Measurements from ENCODE around the gene KRTAP24-1.

KRTAP24-1 gene, protein sequence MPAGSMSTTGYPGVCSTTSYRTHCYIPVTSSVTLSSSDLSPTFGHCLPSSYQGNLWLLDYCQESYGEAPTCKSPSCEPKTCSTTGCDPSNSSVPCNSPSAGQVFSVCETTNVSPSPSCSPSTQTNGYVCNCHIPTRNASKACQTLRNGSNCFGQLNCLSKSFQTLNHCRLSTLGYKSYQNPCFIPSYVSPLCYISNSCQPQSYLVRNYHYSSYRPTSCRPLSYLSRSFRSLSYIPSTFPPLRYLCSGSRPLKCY

DNA sequence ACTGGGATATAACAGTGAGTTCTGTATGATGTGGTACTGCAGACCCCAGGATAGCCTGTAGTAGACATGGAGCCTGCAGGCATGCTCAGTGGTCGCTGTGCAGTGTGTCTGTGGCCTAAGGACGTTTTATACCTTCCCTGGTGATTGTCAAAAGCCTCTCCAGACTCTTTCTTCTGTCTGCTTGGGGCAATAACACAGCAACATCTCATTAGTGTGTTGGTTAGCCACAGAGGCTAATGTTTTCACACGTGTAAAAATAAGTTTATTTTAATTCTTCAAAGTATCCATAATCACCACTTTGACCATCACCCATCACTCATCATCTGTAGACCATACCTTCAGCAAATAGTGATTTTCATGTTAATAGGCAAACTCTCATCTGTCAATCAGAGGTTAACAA is at the start of gene KRTAP24-1:
Gene KRTAP24-1, minus strand, starts transcription at position 101 of the 400 bp plus-strand sequence. Its CDS starts 18 bp downstream, at position 83.
- DNase-seq (ENCODE audit: low spot score): no peak

DNA sequence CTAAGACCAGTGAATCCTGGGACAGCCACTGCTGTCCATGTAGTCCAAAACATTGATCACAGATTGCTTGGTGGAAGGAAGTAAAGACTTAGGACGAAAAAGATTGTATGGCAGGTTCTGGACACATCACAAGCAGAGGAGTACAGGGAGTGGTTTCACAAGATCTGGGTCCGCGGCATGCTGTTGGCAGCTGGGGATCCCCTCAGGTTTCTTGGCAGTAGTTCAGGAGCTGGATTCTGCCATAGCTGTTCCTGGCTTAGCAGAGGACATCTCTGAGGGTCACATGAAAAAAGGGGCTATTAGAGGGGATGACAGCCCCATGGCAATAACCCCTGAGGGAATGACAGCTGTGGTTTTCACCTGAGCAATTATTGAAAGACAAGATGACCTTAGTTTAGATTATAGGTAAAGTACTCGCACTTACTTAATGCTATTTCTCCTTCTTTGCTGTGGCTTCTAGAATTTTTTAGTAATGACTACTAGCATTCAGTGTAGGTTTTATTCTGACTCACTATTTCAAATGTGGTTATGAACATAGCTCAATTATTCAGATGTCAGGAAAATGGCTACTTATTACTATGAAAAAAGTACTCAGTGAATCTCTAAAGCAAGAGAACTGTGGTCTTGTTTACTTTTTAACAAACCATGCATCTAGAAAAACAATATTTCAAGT is 46.6 kb upstream of the KRTAP24-1 start:
- DNase-seq (ENCODE audit: low spot score): no peak

DNA sequence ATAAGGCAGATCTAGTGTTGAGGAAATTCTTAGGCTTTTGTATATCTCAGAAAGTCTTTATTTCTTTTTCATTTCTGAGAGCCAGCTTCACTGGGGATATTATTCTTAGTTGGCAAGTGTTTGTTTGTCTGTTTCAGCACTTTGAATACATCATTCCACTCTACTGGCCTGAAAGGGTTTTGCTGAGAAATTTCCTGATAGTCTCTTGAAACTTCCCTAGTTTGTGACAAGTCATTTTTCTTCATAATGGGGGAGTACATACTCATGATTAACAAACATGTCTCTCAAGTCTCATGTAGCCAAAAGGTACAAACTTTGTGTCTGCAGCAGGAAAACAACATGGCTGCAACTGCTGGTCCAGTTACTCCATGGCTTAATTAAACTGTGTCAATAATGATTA is 43.6 kb upstream of the KRTAP24-1 start:
- DNase-seq (ENCODE audit: low spot score): no peak

DNA sequence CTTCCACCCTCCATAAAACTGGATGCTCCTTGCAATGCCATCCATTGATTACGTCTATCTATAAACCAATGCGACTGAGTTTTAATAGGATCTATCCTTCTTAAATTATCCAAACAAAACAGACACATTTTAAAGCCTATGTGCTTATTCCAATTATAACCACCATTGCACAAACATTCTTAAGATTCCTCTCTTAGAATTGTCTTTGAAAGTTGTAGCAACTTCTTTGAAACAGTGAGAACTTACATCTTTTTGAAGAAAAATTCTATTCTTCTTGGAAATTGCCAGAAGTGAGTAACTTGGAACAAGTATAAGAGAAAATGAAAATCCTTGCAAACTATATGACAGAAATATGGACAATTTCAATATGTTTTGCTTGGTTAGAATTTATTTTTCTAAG is 37.5 kb upstream of the KRTAP24-1 start, which contains the start of gene KRTAP26-1:
Gene KRTAP26-1, minus strand, starts transcription at position 101 of the 400 bp plus-strand sequence. CDS start 280 bp downstream, outside the sequence.
- DNase-seq (ENCODE audit: low spot score): no peak

DNA sequence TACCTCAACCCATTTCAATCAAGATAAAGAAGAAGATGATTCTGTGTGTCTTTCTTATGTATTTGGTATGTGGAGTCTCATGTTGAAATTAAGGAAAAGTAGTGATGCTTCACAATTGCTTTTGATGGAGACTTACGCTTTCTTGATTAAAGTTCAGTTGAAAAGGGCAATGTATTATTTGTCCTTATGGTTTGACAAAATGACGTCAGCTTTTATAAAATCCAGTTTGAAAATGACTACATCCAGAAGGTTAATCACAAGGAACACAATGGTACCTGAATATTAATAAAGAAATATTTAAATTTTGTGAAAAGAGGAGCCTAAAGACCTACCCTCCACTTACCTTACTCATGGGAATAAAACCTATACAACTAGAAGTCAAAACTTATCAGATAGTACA is 33.0 kb upstream of the KRTAP24-1 start:
- no peak for DNase-seq (ENCODE audit: low spot score)

DNA sequence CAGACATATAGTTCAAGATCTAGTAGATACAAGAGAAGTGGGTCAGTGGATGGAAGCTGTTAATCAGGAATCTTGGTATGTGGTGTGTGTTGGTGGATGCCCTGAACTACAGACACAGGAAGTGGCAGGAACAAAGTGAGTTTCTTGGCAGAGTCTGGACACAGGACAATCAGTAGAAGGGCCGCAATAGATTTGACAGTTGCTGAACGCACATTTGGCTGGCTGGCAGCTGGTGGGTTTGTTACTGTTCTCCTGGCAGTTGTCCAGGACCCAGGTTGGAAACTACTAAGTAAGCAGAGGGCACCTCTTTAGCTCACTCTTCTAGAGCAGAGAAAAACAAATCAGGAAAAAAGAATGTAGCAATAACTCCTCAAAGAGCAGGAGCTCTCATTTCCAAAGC is 24.1 kb upstream of the KRTAP24-1 start:
- DNase-seq (ENCODE audit: low spot score): no peak

DNA sequence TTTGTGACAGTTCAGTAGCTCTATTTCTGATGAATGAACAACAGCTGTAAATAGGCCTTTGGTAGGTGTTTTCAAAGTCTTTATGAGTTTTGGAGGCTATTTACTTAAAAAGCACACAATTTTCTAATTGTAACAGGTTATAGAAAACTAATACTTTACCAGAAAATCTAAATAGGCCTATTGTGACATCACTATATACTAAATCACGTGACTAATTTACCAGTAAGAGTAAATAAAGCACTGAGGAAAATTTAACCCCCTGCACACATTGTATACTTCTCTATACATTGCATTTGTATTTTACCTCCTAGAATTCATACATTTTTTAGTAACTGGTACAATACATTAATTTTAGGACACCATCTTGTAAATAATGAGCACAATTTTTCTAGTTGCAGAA is 22.4 kb upstream of the KRTAP24-1 start:
- DNase-seq (ENCODE audit: low spot score): no peak

DNA sequence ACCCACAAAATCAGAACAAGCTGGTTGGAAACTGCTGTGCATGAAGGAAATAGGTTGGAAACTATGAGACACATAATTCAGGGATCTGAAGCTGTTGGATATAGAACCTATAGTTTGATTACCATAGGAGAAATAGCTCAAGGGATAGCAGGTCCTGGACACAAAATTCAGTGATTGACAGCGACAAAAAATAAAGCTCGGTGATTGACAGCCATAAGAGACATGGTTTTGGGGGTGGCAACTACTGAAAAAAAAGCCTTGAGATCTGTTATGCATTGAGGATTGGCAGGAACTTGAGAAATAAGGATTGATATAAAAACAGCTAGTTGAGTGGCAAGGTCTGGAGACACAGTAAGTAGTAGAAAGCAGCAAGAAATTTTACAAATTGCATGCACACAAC is 6.5 kb upstream of the KRTAP24-1 start, which contains the start of gene KRTAP25-1:
Gene KRTAP25-1, minus strand, starts transcription at position 300 of the 400 bp plus-strand sequence. Its CDS starts 24 bp downstream, at position 276.
- DNase-seq (ENCODE audit: low spot score): no peak

DNA sequence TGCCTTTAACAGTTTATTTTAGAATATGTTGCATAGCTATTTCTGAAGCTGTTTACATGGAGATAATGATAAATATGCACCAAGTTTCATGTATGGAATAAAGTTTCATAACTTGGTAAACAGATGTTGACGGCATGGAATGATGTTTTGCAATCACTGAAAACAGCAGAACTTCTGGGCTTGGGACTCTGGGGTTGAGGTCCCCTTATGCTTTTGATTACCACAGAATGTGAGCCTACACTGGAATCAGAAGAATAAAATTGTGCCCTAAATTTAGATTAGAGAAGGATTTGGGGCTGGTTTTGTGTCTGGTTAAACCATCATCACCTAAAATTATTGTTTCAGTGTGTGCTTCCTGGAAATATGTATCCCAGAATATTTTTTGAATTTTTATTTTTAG is 11.1 kb downstream of the KRTAP24-1 start:
- DNase-seq (ENCODE audit: low spot score): no peak

DNA sequence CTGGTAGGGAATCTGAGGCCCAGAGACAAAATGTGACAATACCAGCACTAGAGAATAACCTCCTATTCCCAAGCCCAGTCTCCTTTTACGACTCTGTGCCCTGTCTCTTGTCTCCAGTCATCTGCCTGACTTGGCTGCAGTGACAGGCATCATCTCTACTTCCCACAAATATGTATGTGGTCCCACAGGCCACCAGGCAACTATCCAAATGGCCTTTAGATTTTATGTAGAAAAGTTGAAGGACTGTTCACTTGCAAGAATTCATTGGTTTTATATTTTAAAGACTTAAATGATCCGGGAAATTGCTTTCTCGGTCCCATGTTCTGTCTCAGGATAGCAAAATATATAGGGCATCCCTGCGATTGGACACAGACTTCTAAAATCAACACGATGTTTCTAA is 11.6 kb downstream of the KRTAP24-1 start:
- no peak for DNase-seq (ENCODE audit: low spot score)

DNA sequence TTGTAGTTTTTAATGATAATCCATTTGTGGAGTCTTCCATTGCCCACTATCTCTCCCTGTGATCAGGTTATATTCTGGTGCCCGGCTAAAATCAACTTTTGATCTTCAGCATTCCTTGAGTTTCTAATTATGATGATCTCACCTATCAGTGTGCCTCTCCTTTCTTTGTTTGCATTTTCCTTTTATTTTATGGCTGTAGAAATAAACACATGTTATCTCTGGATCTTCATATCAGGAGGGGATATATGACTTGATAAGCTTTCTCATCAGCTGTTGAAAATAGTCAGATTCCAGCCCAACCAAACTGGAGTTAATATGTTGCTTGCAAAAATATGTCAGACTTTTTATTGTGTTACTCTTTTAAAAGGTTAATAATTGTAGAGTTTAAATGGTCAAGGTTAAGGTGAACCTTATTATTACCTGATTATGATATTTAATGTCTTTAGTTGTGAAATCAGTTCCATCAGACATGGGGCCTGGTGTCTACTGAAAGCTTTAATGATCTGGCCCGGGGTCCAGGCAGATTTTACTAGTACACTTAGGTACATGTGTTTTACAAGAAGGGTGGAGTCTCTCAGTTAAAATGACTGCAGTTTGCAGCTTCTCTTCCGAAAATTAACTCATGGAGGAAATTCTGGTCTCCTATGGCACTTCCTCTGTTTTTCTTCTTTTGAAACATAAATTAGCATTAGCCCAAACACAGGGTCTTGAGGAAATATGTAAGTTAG is 12.8 kb downstream of the KRTAP24-1 start:
- no peak for DNase-seq (ENCODE audit: low spot score)

DNA sequence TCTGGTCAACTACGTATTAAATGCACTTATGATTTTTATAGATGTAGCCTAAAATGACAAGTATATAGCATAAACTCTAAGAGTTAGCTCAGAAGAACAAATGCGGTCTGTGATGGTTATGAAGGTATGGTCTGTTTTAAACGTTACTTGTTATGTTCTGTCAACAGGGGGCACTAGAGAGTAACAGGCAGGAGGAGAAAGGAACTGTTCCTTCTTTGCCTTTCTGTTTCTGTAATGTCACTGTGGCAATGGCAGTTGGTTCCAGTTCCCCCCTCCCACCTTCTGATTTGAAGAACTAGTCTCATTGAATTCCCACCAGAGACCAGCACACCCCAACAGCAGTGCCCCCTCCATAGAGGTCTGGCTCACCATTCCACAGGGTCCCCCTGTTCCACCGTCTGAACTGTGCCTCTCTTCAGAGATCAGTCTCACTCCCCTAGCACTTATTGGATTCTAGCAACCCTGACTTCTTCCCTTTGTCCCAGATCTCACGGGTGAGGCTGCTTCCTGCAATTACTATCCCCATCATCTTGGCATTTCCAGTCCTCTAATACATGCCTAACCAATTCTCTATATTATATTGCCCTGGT is 14.0 kb downstream of the KRTAP24-1 start:
- no peak for DNase-seq (ENCODE audit: low spot score)

DNA sequence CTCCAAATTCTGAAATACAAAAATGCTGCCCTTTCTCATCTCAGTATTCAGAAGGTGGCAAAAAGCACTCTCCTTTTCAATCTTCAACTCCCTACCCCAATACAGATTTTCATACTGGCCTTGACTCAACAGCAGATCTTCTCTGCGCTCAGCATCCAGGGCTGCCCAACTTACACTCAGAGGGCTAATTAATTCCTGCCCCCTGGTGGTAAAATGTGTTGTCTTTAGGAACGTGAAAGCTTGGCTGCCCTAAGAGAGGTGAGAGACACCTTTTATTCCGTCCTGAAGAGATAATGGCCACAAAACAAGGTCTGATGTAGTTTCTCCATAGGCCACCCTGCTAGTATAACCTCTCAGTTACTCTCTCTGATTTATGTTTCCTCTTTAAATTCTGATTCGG is 25.0 kb downstream of the KRTAP24-1 start:
- DNase-seq (ENCODE audit: low spot score): peak; percentile 8

DNA sequence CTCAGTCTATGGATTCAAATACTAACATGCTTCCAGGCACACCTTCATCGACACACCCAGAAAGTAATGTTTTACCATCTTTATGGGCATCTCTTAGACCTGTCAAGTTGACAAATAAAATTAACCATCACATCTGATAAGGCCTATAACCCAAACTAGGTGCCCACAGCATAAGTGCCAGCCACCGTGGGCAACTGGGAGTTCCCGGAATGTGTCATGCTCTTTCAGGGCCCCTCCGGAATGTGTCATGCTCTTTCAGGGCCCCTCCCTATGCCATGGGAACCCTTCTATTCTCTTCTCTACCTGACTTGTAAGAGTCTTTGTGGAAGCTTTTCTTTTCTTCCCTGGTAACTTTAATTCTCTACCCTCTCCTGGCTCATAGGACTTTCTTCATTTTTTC is 26.6 kb downstream of the KRTAP24-1 start:
- no peak for DNase-seq (ENCODE audit: low spot score)

DNA sequence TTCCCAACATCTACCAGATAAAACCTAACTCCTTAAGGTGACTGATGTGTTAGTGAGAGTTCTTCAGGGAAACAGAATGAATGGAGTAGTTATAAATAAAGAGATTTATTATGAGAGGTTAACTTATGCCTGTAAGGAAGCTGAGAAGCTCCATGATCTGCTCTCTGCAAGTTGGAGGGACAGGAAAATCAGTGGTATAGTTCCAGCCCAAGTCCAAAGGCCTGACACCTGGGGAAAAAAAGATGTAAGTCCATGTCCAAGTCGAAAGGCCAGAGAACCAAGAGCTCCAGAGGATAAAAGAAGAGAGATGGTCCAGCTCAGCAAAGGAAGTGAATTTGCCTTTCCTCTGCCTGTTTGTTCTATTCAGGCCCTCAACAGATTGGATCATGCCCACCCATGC is 27.1 kb downstream of the KRTAP24-1 start:
- no peak for DNase-seq (ENCODE audit: low spot score)

DNA sequence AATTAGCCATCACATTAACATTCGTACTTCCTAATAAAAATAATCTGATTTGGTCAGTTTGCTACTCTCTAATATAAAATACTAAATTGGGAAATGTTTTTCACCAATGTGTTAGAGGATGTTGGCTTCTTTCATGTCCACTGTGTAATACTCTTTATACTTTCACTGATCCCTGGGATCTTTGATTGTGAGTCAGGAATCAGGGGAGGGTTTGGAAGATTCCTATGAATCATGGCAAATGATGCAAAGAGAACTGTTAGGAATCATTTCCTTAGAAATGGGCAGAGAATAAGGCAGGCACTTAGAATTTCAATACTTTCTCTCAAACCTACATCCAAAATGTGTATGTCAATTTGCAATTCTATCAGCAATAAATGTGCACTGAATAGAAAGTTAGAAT is 31.0 kb downstream of the KRTAP24-1 start:
- no peak for DNase-seq (ENCODE audit: low spot score)

DNA sequence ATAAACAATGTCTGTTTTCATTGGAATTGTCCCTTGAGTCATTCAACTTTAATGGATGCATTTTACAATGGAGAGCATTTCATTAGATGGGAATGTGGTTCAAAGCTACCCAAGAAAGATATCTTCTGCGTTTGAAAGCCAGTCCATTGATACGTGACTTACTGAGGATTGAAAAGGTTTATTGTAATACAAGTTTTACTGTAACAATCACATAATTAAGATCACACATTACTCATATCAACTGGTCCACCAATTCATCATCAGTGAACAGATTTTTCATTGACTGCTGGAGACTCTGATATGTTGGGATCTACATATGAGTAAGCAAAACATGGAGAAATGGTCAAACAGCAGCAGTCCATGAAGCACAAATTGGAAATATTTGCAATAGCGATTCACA is 32.8 kb downstream of the KRTAP24-1 start:
- DNase-seq (ENCODE audit: low spot score): no peak

DNA sequence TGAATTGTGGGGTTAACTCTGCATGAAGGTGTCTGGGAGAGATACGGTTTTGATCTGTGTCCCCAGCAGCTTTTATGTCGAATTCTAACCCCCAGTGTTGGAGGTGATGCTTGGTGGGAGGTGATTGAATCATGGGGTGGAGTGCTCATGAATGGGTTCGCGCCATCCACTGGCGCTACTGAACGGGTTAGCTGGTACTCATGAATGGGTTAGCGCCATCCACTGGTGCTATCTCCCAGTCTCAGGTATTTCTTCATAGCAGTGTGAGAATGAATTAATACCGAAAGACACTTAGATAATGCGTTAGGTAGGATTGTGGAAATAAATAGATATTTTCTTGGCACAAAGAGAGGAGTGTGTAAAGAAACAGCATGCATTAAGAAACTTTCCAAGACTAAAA is 33.9 kb downstream of the KRTAP24-1 start:
- no peak for DNase-seq (ENCODE audit: low spot score)

DNA sequence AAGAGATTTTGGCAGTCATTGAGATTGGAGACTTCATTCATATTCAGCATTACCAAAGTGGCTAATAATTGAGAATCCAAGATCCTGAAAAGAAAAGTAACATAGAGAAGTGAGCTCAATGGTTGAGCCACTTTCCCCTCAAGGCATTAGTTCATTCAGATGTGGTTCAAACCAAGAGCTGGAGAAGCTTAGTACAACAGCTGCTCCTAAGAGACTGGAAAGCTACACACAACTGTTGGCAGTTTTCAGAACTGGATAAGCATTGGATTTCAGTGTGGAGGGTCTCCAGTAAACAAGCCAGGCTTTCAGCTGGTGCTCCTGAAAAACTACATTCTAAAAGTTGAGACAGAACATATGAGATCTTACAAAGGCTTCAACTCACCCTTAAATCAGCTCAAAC is 37.7 kb downstream of the KRTAP24-1 start:
- DNase-seq (ENCODE audit: low spot score): no peak

DNA sequence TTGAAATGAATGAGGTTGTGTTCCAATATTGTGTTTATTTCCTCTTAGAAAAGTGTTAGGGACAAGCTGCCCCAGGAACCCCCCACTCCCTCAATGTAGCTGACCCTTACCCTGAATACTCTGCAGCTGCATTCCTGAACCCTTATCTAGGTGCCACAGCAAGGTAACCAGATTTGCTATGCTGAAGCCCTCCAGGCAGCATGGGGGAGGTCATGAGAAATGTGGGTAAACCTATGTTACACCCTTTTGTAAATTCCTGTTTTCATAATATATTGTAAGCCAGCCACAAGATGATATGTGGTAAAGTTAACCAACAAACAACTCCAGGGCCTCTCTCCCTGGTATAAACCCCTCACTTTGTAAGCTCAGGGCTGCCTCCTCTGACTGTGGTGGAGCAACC is 39.1 kb downstream of the KRTAP24-1 start:
- DNase-seq (ENCODE audit: low spot score): no peak

DNA sequence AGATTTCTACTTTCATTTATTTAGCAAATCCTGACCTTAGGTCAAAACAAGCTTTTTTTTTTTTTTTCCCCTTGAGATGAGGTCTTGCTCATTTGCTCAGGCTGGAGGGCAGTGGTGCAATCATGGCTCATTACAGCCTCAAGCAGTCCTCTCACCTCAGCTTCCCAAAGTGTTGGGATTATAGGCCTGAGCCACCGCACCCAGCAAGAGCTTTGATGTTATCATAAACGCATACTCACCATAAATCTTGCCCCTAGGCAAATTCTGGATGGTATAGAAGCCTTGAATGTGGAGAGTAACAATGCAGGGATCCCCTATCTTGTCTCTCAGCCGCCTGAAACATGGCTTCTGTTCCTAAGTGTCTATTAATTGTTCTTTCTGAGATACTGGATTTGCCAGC is 42.1 kb downstream of the KRTAP24-1 start:
- DNase-seq (ENCODE audit: low spot score): no peak

DNA sequence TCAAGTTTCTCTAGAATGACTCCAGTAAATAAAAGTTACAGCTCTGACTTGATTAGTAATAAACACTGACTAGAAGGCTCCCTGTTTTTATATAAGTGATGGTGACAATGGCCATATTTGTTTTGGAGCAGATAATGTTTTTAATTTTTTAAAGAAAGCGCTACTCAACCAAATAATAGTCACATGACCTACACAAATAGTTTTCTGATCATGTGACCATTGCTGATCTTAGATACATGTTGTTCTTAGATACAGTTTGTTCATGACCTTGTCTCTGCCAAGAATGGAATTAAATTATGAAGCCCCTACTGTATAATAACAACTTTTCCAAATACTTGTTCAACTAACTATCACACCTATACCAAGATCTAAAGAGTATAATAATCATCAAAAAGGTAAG is 44.6 kb downstream of the KRTAP24-1 start:
- DNase-seq (ENCODE audit: low spot score): no peak

DNA sequence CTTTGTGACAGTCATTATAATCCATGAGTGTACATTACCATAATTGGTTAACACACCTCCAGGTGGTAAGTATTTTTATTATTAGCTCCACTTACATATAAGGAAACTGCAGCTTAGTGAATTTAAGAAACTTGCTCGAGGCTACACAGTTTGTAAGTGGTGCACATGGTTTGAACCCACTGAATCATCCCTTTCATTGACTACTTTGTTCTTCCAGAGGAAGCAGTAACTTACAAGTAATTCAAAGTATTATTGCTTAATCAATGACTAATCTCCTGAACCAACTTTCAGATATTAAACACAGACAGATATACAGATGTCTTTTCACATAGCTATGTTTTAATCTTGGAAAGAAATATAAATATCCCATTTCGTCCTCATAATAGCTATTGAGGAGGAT is 48.1 kb downstream of the KRTAP24-1 start:
- DNase-seq (ENCODE audit: low spot score): no peak

Measured in AG20443 (cell line).